Trophoblast cell (in vitro differentiated cells and primary cell): ENCODE measurements around the gene REXO1.

Experiments used
- DNase-seq, 2 donors: peaks; one replicate each; pipeline ENCODE4 v3.0.0-alpha.2; 2016
- H2AFZ ChIP-seq: 2 replicates; pipeline ENCODE4 v1.6.1; 2013; ENCODE audit warnings: low read length, moderate library complexity, mild to moderate bottlenecking; ENCODE audit not compliant: insufficient read depth, poor library complexity
- H2AK5ac ChIP-seq: 2 replicates; pipeline ENCODE4 v1.6.1; 2013; ENCODE audit warnings: mild to moderate bottlenecking, low read length
- H2BK120ac ChIP-seq: 2 replicates; pipeline ENCODE4 v1.6.1; 2013; ENCODE audit warnings: low read length, mild to moderate bottlenecking, moderate library complexity; ENCODE audit not compliant: insufficient read depth, poor library complexity
- H2BK12ac ChIP-seq: 2 replicates; pipeline ENCODE4 v1.6.1; 2013; ENCODE audit warnings: mild to moderate bottlenecking, low read length, moderate library complexity
- H2BK5ac ChIP-seq: 2 replicates; pipeline ENCODE4 v1.6.1; 2013; ENCODE audit warnings: low read length, low read depth, moderate library complexity, mild to moderate bottlenecking; ENCODE audit not compliant: poor library complexity
- H3K14ac ChIP-seq: 2 replicates; pipeline ENCODE4 v1.6.1; 2013; ENCODE audit warnings: mild to moderate bottlenecking, low read length
- H3K18ac ChIP-seq: 2 replicates; pipeline ENCODE4 v1.6.1; 2013; ENCODE audit warnings: mild to moderate bottlenecking, low read length
- H3K23ac ChIP-seq: 2 replicates; pipeline ENCODE4 v1.6.1; 2013; ENCODE audit warnings: low read length
- H3K27ac ChIP-seq: 2 replicates; pipeline ENCODE4 v1.5.1; 2013; ENCODE audit warnings: low read depth, mild to moderate bottlenecking, inconsistent platforms, low read length, moderate library complexity
- H3K27me3 ChIP-seq: 2 replicates; pipeline ENCODE4 v1.6.1; 2013; ENCODE audit warnings: inconsistent platforms, mild to moderate bottlenecking, low read length, moderate library complexity; ENCODE audit not compliant: insufficient read depth
- H3K36me3 ChIP-seq, 2 experiments: 1 replicate in 1 of 2; 2 replicates in 1 of 2; pipeline ENCODE4 v1.6.1; 2013; ENCODE audit warnings: low read length in 2 of 2, mild to moderate bottlenecking in 2 of 2, moderate library complexity in 1 of 2; ENCODE audit not compliant: insufficient read depth in 2 of 2, control insufficient read depth in 1 of 2
- H3K4ac ChIP-seq: 2 replicates; pipeline ENCODE4 v1.6.1; 2013; ENCODE audit warnings: low read depth, mild to moderate bottlenecking, low read length, moderate library complexity
- H3K4me1 ChIP-seq, 2 experiments: 1 replicate in 1 of 2; 2 replicates in 1 of 2; pipeline ENCODE4 v1.6.1; 2013; ENCODE audit warnings: low read length in 2 of 2, mild to moderate bottlenecking in 2 of 2, moderate library complexity in 1 of 2; ENCODE audit not compliant: insufficient read depth in 2 of 2, control insufficient read depth in 1 of 2
- H3K4me2 ChIP-seq: 2 replicates; pipeline ENCODE4 v1.6.1; 2013; ENCODE audit warnings: inconsistent platforms, mild to moderate bottlenecking, low read length, moderate library complexity
- H3K4me3 ChIP-seq: 2 replicates; pipeline ENCODE4 v1.5.1; 2013; ENCODE audit warnings: mild to moderate bottlenecking, low read depth, low read length, inconsistent platforms
- H3K79me1 ChIP-seq: one replicate; pipeline ENCODE4 v1.6.1; 2013; ENCODE audit warnings: low read length
- H3K79me2 ChIP-seq: 2 replicates; pipeline ENCODE4 v1.6.1; 2013; ENCODE audit warnings: low read length, mild to moderate bottlenecking; ENCODE audit not compliant: control insufficient read depth, insufficient read depth, poor library complexity
- H3K9ac ChIP-seq: 2 replicates; pipeline ENCODE4 v1.6.1; 2013; ENCODE audit warnings: mild to moderate bottlenecking, low read length
- H3K9me3 ChIP-seq: 2 replicates; pipeline ENCODE4 v1.6.1; 2013; ENCODE audit warnings: low read depth, mild to moderate bottlenecking, control low read depth, inconsistent platforms, low read length; ENCODE audit not compliant: insufficient read depth
- H4K12ac ChIP-seq: 2 replicates; pipeline ENCODE4 v1.6.1; 2013; ENCODE audit warnings: low read depth, mild to moderate bottlenecking, low read length, moderate library complexity
- H4K8ac ChIP-seq: 2 replicates; pipeline ENCODE4 v1.6.1; 2013; ENCODE audit warnings: low read depth, mild to moderate bottlenecking, low read length, moderate library complexity
- H4K91ac ChIP-seq: one replicate; pipeline ENCODE4 v1.6.1; 2013; ENCODE audit warnings: low read depth, mild to moderate bottlenecking, low read length, moderate library complexity
- WGBS: extraction: QIAGEN DNeasy Blood & Tissue Kit; methylation state at CpG from one replicate; pipeline ENCODE4 v1.1.7; 2013; ENCODE audit warnings: missing lambda C conversion rate; ENCODE audit not compliant: insufficient read length, insufficient coverage; ENCODE audit errors: extremely low coverage; 5-methylcytosine and 5-hydroxymethylcytosine counted together

Gene REXO1

DNA sequence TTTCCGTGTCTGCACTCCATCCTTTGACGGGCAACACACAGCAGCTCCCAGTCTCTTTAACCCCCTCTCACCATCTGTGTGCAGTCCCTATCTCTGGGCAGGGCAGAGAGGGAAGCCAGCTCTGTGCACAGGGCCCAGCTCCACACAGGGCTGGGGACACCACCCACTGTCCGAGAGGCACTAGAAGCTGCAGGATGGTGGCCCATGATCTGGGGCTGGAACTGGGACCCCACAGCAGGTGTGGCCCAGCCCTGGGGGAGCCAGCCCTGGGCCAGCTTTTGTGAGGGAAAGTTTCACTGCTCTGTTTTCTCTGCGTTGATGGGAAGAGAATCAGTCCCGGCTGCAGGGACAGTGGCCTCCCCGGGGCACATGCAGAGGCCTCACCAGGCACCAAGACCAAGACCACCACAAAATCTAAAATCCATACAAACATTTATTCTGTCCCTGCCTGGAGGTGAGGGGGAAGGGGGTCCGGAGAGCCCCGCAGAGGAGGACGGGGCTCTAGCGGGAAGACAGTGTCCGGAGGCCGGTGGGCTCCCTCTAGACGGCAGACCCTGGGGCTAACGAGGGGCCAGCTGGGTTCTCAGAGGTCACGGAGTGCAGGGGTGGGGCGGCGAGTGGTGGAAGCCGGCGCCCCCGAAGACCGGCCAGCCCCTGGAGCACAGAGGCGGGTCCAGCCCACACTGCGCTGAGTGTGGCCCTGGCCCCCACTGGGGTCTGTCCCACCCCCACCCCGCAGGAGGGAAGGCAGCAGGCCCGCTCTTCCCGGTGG, 33.3 kb downstream of the REXO1 start:
- no peak overlapping the region for H3K4me3 ChIP-seq
- H2BK120ac ChIP-seq, result no peak overlapping the region
- no peak overlapping the region for H3K9ac ChIP-seq
- H2AFZ ChIP-seq, result no peak overlapping the region
- no peak overlapping the region for H3K4ac ChIP-seq
- no peaks in the 10 kb centered on the region for H3K79me1 ChIP-seq
- H3K18ac ChIP-seq, result no peak overlapping the region
- no peak overlapping the region for H2BK5ac ChIP-seq
- H3K14ac ChIP-seq, result no peak overlapping the region
- no peak overlapping the region for H2BK12ac ChIP-seq
- H3K36me3 ChIP-seq, result peaks cover 53% of the 10 kb centered on the region in 2 experiments
- peaks cover 0 to 14% of the 10 kb centered on the region in 2 experiments for H3K4me1 ChIP-seq
- no peak overlapping the region for H2AK5ac ChIP-seq
- H3K4me2 ChIP-seq, result no peak overlapping the region
- no peak overlapping the region for H3K27ac ChIP-seq
- no peaks in the 10 kb centered on the region for H3K79me2 ChIP-seq
- no peaks in the 10 kb centered on the region for H3K27me3 ChIP-seq
- no CpG with 5 or more reads among the region's 26 CpGs for WGBS
- no peak overlapping the region for H4K8ac ChIP-seq
- H3K23ac ChIP-seq, result no peak overlapping the region
- H4K91ac ChIP-seq, result no peak overlapping the region
- no peak for DNase-seq
- no peaks in the 10 kb centered on the region for H3K9me3 ChIP-seq
- no peak overlapping the region for H4K12ac ChIP-seq

DNA sequence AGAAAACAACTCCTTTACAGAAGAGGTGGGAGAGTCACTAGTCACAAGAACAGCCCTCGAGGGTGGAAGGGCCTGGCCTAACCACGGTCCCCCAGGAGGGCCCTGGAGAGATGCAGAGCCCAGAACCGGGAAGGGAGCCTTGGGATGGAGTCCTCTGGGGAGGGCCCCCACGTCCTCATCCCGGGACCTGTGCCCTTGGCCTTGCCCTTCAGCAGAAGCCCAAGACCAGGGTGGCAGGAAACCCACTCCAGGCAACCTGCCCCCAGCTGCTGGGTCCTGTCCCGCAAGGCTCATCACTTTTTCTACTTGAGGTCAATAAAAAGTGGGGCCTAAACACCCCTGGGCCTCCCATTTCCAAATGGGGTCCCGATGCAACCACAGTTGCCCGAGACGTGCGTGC, 33.9 kb downstream of the REXO1 start:
- WGBS, result no CpG with 5 or more reads among the region's 10 CpGs
- Histone ChIP-seq H4K8ac (no peak overlapping the region), H2AK5ac (no peak overlapping the region)

DNA sequence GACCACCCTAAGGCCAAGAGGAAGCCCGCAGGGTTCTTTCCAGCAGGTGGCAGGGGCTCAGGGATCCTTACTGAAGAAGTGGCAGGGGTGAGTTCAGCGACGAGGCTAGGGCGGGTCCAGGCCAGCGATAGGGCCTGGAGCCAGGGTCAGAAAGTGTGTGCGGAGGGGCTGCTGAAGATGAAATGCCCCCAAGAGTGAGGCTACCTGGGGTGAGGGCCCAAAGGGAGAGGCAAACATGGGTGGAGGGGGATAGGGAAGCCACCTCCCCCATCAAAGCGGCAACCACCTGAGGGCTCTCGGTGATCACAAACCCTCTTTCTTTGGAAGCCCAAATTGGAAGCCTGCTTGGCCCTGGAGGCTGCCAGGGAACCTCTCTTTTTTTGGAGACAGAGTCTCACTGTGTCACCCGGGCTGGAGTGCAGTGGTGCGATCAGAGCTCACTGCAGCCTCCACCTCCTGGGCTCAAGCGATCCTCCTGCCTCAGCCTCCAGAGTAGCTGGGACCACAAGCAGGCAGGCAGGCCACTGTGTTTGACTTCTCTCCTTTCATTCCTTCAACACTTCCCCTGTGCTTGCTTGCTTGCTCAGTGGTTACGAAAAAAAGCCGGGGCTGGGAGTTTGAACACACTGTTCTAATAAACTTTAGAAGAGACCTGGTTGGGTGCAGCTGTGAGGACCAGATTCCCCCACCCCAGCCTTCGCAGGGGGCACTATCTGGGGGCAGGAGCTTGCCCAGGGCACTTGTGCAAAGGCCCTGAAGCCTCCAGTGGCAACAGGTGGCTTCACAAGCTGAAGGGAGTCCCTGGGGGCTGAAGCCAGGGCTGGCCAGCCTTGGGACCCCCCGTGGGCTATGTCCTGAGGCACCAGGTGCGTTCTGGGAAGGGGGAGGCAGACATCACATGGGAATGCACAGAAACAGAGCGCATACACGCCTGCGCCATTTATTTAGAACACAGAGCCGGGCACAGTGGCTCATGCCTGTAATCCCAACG, 34.8 kb downstream of the REXO1 start:
- no peak overlapping the region for H2AFZ ChIP-seq
- H2BK5ac ChIP-seq, result no peak overlapping the region
- peaks cover 0 to 14% of the 10 kb centered on the region in 2 experiments for H3K4me1 ChIP-seq
- H3K4me2 ChIP-seq, result peak overlapping the region; percentile 88
- H3K9me3 ChIP-seq, result no peaks in the 10 kb centered on the region
- peaks cover 38% of the 10 kb centered on the region in 2 experiments for H3K36me3 ChIP-seq
- H2AK5ac ChIP-seq, result no peak overlapping the region
- no peaks in the 10 kb centered on the region for H3K27me3 ChIP-seq
- no peak overlapping the region for H3K27ac ChIP-seq
- H3K79me2 ChIP-seq, result no peaks in the 10 kb centered on the region
- WGBS, result no CpG with 5 or more reads among the region's 21 CpGs
- no peak overlapping the region for H3K14ac ChIP-seq
- H3K4me3 ChIP-seq, result peak overlapping the region; percentile 62
- no peak overlapping the region for H4K91ac ChIP-seq
- H3K23ac ChIP-seq, result no peak overlapping the region
- no peak for DNase-seq
- H3K9ac ChIP-seq, result no peak overlapping the region
- no peak overlapping the region for H2BK12ac ChIP-seq
- no peak overlapping the region for H3K4ac ChIP-seq
- no peak overlapping the region for H4K12ac ChIP-seq
- H3K18ac ChIP-seq, result no peak overlapping the region
- H2BK120ac ChIP-seq, result no peak overlapping the region
- no peak overlapping the region for H4K8ac ChIP-seq
- no peaks in the 10 kb centered on the region for H3K79me1 ChIP-seq

More for the DNA sequence above, 33.9 kb downstream of the REXO1 start:
- no peak overlapping the region for H2BK120ac ChIP-seq
- H2BK5ac ChIP-seq, result no peak overlapping the region
- H3K79me1 ChIP-seq, result no peaks in the 10 kb centered on the region
- H3K4me3 ChIP-seq, result no peak overlapping the region
- H3K23ac ChIP-seq, result no peak overlapping the region
- H3K9ac ChIP-seq, result no peak overlapping the region
- no peak overlapping the region for H3K27ac ChIP-seq
- H3K4me2 ChIP-seq, result no peak overlapping the region
- no peak overlapping the region for H2BK12ac ChIP-seq
- no peak overlapping the region for H3K4ac ChIP-seq
- no peak for DNase-seq
- H4K12ac ChIP-seq, result no peak overlapping the region
- no peak overlapping the region for H3K18ac ChIP-seq
- no peak overlapping the region for H4K91ac ChIP-seq
- no peaks in the 10 kb centered on the region for H3K27me3 ChIP-seq
- H3K9me3 ChIP-seq, result no peaks in the 10 kb centered on the region
- no peak overlapping the region for H3K14ac ChIP-seq
- H3K79me2 ChIP-seq, result no peaks in the 10 kb centered on the region
- peaks cover 0 to 14% of the 10 kb centered on the region in 2 experiments for H3K4me1 ChIP-seq
- H3K36me3 ChIP-seq, result peaks cover 46 to 47% of the 10 kb centered on the region in 2 experiments
- H2AFZ ChIP-seq, result no peak overlapping the region

DNA sequence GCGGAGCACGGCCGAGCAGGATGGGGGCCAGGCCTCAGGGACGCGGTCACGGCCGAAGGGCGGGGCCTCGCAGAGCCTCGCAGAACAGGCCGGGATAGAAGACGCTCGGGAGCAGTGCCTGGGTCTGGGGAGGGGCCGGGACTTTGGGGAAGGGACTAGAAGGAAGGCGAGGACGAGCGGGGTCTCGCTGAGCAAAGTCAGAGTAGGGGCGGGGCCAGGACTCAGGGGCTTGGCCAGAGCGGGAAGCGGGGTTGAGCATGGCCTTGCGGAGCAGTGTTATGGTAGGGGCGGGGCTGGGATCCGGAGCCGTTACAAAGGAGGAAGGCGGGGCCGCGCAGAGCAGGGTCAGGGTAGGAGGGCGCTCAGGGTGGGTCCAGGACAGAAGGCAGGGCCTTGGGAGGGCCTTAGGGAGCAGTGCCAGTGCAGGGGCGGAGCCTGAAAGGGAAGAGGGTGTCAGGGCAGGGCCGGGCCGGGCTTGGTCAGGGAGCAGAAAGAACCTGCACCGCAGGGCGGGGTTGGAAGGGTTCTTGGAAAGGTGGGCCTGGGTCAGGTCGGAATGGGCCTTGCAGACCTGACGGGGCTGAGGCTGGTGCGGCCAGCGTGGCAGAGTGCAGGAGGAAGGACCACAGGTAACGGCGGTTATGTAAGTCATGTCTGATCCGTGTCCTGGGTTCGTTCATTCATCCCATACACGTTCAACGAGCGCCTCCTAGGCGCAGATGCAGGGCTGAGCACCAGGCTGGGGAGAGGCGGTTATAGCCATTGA, 35.7 kb downstream of the REXO1 start:
- H3K4me1 ChIP-seq, result peaks cover 0 to 14% of the 10 kb centered on the region in 2 experiments
- peak; percentile 93 to 94 for DNase-seq
- H4K91ac ChIP-seq, result no peak overlapping the region
- H2AK5ac ChIP-seq, result no peak overlapping the region
- H3K36me3 ChIP-seq, result peaks cover 29% of the 10 kb centered on the region in 2 experiments
- H2BK5ac ChIP-seq, result no peak overlapping the region
- H3K14ac ChIP-seq, result no peak overlapping the region
- peak overlapping the region; percentile 57 for H2AFZ ChIP-seq
- peak overlapping the region; percentile 88 for H3K4me2 ChIP-seq
- no peaks in the 10 kb centered on the region for H3K79me2 ChIP-seq
- peak overlapping the region; percentile 62 for H3K4me3 ChIP-seq
- no peak overlapping the region for H2BK120ac ChIP-seq
- H3K9ac ChIP-seq, result peak overlapping the region; percentile 10
- WGBS, result no CpG with 5 or more reads among the region's 47 CpGs
- H3K27me3 ChIP-seq, result no peaks in the 10 kb centered on the region
- no peaks in the 10 kb centered on the region for H3K9me3 ChIP-seq
- H2BK12ac ChIP-seq, result no peak overlapping the region
- H3K23ac ChIP-seq, result no peak overlapping the region
- no peak overlapping the region for H3K4ac ChIP-seq
- no peaks in the 10 kb centered on the region for H3K79me1 ChIP-seq
- no peak overlapping the region for H4K12ac ChIP-seq
- no peak overlapping the region for H3K18ac ChIP-seq
- peak overlapping the region; percentile 63 for H4K8ac ChIP-seq
- no peak overlapping the region for H3K27ac ChIP-seq
